Activated CD8-positive, alpha-beta T cell treated with anti-CD3 and anti-CD28 coated beads for 36 hours (primary cell): Measurements from ENCODE around the gene NBL1. TPM values are rescaled to one million over a fixed set of nuclear protein-coding genes. Genes with fewer than 3 reads are reported as not detected.
A peak's percentile ranks its signal among the peaks of the same experiment; 100 is the strongest.

Experiments used
- ATAC-seq: fragments of 200-7000 bp; cut with Tn5 transposase; one replicate; pipeline ENCODE4 v1.10.0; 2021; ENCODE audit warnings: mild to moderate bottlenecking, moderate library complexity
- CTCF ChIA-PET: fragments of 350-600 bp; sonication (Branson Sonifier 250); formaldehyde crosslinking; loops from one replicate; lab custom pipeline; 2021; ENCODE audit warnings: antibody characterized with exemption; lab: Charles Lee
- POLR2A ChIA-PET: fragments of 350-600 bp; sonication (Branson Sonifier 250); formaldehyde crosslinking; loops from one replicate; lab custom pipeline; 2021; ENCODE audit warnings: antibody characterized with exemption; lab: Charles Lee
- DNase-seq: peaks from one replicate; pipeline ENCODE4 v3.0.0-alpha.2; 2020
- H3K27ac Mint-ChIP-seq: one replicate; pipeline ENCODE4 v1.8.0; 2021; ENCODE audit warnings: mild to moderate bottlenecking, mixed read lengths
- H3K27me3 Mint-ChIP-seq: one replicate; pipeline ENCODE4 v1.8.0; 2021; ENCODE audit warnings: mixed read lengths
- H3K36me3 Mint-ChIP-seq: one replicate; pipeline ENCODE4 v1.8.0; 2021; ENCODE audit warnings: low read depth, mixed read lengths
- H3K4me1 Mint-ChIP-seq: one replicate; pipeline ENCODE4 v1.8.0; 2021; ENCODE audit warnings: low read depth, mixed read lengths
- H3K4me3 Mint-ChIP-seq: one replicate; pipeline ENCODE4 v1.8.0; 2021; ENCODE audit warnings: mild to moderate bottlenecking, moderate library complexity, mixed read lengths
- H3K9me3 Mint-ChIP-seq: one replicate; pipeline ENCODE4 v1.8.0; 2021; ENCODE audit warnings: mixed read lengths
- CTCF ChIP-seq: fragments of 200-600 bp; IDR thresholded peaks from one replicate; pipeline ENCODE4 v1.8.0; 2022; ENCODE audit warnings: antibody characterized with exemption, mild to moderate bottlenecking
- intact Hi-C: fragments of 100-400 bp; cut with micrococcal nuclease; formaldehyde crosslinking; loops from one replicate; pipeline ENCODE4 v1.10.0; 2022
- total RNA-seq, 2 experiments: library from RNA; stranded (reverse); gene quantifications; one replicate each; pipeline ENCODE4 v1.2.3, GENCODE V29; 2021

Gene NBL1
- total RNA-seq, 2 experiments from 2014 or later, result 27.0 to 27.6 TPM

GRCh38 chr1:19640363-19641316 is 3.5 kb upstream of the NBL1 start:
- no peak overlapping the region for H3K27ac Mint-ChIP-seq
- H3K27me3 Mint-ChIP-seq, result peaks cover 10% of the 10 kb centered on the region
- peaks cover 8% of the 10 kb centered on the region for H3K4me1 Mint-ChIP-seq
- DNase-seq, result no peak
- ATAC-seq, result no peak
- H3K36me3 Mint-ChIP-seq, result no peaks in the 10 kb centered on the region
- ChIA-PET POLR2A (interaction anchor here (2.2 kb wide), 1 partner anchor 42 kb away, joined by 9 read pairs; no protein-coding TSS in a partner anchor), CTCF (interaction anchor here (1.2 to 3.0 kb wide), 4 partner anchors 10 to 66 kb away, joined by 3 to 10 read pairs (median 6); no protein-coding TSS in a partner anchor)
- intact Hi-C loops, result no loop called here
- no peak overlapping the region for H3K4me3 Mint-ChIP-seq
- no peaks in the 10 kb centered on the region for H3K9me3 Mint-ChIP-seq
- TF ChIP-seq CTCF, result no peak

GRCh38 chr1:19643121-19643520 is 990 bp upstream of the NBL1 start:
- TF ChIP-seq CTCF, result no peak
- ChIA-PET CTCF (interaction anchor here (1.0 to 2.2 kb wide), 5 partner anchors 11 to 251 kb away, joined by 3 to 8 read pairs (median 4); no protein-coding TSS in a partner anchor), POLR2A (interaction anchor here (0.8 to 1.0 kb wide), 3 partner anchors 25 to 162 kb away, joined by 3 to 6 read pairs (median 3); no protein-coding TSS in a partner anchor)
- Mint-ChIP-seq H3K27ac (peak overlapping the region; percentile 64), H3K4me3 (peak overlapping the region; percentile 74), H3K9me3 (no peaks in the 10 kb centered on the region), H3K27me3 (peaks cover 10% of the 10 kb centered on the region), H3K36me3 (no peaks in the 10 kb centered on the region), H3K4me1 (peaks cover 28% of the 10 kb centered on the region)
- no peak for ATAC-seq
- DNase-seq, result peak; percentile 24
- intact Hi-C loops, result no loop called here

GRCh38 chr1:19644395-19644680 is 227 bp downstream of the NBL1 start:
- no peak for DNase-seq
- intact Hi-C loops, result no loop called here
- CTCF ChIA-PET, result interaction anchor here (0.9 to 2.2 kb wide), 3 partner anchors 8 to 17 kb away, joined by 3 to 8 read pairs (median 6); no protein-coding TSS in a partner anchor
- peak; percentile 21 for ATAC-seq
- Mint-ChIP-seq H3K36me3 (no peaks in the 10 kb centered on the region), H3K4me3 (peak overlapping the region; percentile 83), H3K9me3 (no peaks in the 10 kb centered on the region), H3K4me1 (peaks cover 28% of the 10 kb centered on the region), H3K27me3 (peaks cover 10% of the 10 kb centered on the region), H3K27ac (no peak overlapping the region)
- POLR2A ChIA-PET, result interaction anchor here (1.1 to 1.4 kb wide), 3 partner anchors 15 to 48 kb away, joined by 4 to 11 read pairs (median 4); no protein-coding TSS in a partner anchor
- TF ChIP-seq CTCF, result no peak

GRCh38 chr1:19644681-19645410 is 735 bp downstream of the NBL1 start:
- Mint-ChIP-seq H3K27me3 (peaks cover 10% of the 10 kb centered on the region), H3K9me3 (no peaks in the 10 kb centered on the region), H3K36me3 (no peaks in the 10 kb centered on the region), H3K4me3 (peak overlapping the region; percentile 83), H3K27ac (peak overlapping the region; percentile 69), H3K4me1 (peaks cover 28% of the 10 kb centered on the region)
- intact Hi-C loops, result loop anchor here (5.0 kb wide), 1 partner anchor 48 kb away; a partner anchor contains a TSS
- peak; percentile 53 for ATAC-seq
- ChIA-PET POLR2A (interaction anchor here (1.1 to 2.2 kb wide), 4 partner anchors 16 to 49 kb away, joined by 4 to 11 read pairs (median 5); no protein-coding TSS in a partner anchor), CTCF (interaction anchor here (0.9 to 3.2 kb wide), 5 partner anchors 8 to 59 kb away, joined by 3 to 23 read pairs (median 4); no protein-coding TSS in a partner anchor)
- peak; percentile 81 for DNase-seq
- no peak for TF ChIP-seq CTCF
